Medulla oblongata (tissue), 1 donor: Measurements from ENCODE around the gene RASGRP3.
A peak's percentile ranks its signal among the peaks of the same experiment; 100 is the strongest.

ENCODE experiments used
- DNase-seq: peaks from one replicate; pipeline ENCODE4 v3.0.0-alpha.2; 2015; ENCODE audit errors: extremely low spot score

RASGRP3 gene

DNA sequence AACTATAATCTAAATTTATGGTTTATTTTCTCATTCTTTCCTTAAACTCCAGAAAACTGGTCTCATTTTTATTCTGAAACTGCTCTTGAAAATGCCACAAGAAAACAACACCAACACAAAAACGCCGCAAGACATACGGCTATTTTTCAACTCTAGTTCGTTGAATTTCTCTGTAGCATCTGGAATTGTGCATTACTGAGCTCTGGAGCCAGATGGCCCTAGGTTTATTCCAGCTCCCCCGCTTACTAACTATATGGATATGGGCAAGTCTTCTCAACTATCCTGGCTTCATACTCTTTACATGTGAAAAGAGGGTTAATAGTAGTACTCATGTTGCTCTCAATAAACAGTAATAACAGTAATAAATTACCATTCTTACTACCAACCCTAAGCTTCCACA lies 102.8 kb downstream of the RASGRP3 start:
- DNase-seq: no peak

DNA sequence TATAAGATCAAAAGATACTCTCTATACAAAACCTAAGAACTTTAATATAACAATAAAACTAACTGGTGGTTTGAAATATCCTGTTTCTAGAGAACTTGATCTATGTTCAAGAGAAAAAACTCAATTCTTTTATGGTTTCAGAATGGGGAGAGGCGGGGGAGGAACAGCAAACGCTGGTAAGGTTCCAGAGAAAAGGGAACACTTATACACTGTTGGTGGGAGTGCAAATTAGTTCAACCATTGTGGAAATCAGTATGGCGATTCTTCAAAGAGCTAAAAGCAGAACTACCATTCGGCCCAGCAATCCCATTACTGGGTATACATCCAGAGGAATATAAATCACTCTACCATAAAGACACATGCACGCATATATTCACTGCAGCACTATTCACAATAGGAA lies 105.4 kb downstream of the RASGRP3 start:
- no peak for DNase-seq

DNA sequence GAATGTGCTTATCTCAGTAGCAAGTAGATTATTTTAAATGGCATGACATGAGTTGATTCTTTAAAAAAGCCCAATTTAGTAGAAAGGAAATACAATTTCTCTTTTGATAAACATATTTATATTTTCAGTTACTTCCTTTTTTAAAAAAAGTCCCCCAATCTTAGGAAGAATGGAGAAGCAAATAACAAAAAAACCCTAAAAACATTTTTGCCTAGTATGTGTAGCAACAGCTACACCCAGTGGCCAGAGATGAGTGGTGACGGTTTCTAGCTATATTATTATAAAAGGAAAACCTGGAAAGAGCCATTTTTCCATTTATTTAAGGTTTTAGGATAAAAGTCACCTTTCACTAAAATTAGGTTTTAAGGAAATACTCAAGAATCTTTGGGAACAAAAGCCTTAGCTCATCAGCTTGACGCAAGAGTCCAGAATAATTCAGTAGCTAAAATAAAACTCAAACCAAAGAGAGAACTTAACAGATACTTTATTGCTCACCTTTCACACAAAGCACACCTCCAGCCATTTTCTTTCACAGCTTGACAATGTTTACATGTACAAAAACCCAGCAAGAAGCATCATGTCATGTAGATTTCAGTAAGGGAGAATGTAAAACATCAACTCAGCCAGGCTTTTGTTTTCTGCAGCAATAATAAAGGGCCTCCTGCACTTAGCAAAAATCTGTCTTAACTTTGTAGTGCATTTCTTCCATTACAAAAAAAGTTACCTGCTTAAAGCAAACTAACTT lies 106.9 kb downstream of the RASGRP3 start:
- peak; percentile 87 for DNase-seq

DNA sequence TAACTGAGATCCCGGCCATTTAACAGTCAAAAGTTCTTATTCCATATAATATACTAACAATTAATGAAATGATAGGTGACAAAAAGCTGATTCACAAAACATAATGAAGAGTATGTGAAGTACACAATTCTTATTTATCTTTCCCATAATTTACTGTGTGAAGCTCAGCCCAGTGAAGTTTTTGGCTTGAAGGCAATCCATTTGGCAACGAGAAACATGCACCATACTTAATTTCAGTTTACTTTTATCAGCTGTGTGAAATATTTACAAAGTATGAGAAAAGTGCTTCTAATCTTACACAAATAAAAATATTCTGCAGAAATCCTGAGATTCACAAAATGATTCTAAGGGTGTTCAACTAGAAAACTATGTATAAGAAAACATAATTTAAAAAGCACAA lies 110.3 kb downstream of the RASGRP3 start:
- DNase-seq: no peak

DNA sequence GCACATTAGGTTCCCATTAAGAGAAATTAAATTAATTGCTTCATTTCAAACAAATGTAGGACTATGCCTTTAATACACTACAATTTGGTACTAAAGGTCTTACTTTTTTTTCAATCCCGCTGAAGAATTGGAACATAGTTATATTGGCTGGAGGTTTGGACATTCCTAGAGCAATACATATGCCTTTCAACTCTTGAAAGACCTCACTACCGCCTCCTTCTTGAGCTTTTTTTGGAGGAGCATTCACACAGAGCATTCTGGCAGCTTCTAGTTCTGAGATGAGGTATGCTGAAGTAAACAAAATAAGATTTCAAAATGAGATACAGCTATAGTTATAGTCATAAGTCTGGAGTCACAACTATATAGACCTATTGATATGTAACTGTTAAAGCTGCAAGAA lies 111.8 kb downstream of the RASGRP3 start:
- DNase-seq: no peak

DNA sequence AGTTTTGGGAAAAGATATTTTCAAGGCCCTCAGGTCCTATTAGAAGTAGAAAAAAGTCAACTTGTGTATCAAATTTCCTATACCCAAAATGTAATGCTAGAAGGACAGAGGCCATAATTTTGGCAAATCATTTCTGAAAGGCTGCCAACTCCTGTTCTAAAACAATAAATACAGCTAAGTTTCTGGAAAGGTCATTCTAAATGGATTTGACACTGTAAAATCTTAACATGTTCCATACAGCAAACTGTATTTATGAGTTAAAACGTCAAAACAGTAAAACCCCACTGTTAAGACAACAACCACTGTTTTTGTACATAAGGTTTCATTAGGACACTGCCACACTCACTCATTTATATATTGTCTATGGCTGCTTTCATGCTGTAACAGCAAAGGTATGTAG lies 113.0 kb downstream of the RASGRP3 start:
- no peak for DNase-seq

DNA sequence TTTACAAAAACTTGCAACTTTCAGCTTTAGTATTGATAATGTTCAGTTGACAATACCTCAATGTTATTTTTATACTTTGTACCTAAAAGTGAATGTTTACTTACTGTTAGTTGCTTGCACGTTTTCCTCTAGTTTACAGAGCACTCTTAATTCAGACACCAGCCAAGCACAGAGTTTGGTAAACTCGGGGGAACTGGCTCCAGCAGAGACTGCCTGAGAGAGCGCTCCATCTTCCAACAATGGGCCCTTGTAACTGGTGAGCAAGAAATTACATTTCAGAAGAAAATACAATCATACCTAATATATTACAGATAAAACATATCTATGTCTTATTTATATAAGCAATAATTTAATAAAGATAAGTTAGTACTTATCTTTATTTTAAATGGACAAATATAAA lies 118.9 kb downstream of the RASGRP3 start:
- peak; percentile 70 for DNase-seq

DNA sequence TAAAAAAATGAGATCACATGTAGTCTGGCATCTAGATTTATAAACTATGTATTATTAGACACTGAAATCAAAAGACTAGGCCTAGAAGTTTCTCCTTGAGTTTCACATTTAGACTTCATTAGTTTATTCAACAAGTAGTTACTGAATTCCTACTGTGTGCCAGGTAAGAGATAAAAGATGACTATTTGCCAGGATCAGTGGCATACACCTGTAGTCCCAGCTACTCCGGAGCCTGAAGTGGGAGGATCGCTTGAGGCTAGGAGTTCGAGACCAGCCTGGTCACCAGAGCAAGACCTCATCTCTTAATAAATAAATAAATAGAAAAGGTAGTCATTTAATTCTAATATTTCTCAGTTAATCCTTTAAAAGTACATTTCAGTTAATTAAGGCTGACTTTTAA lies 120.6 kb downstream of the RASGRP3 start:
- no peak for DNase-seq

DNA sequence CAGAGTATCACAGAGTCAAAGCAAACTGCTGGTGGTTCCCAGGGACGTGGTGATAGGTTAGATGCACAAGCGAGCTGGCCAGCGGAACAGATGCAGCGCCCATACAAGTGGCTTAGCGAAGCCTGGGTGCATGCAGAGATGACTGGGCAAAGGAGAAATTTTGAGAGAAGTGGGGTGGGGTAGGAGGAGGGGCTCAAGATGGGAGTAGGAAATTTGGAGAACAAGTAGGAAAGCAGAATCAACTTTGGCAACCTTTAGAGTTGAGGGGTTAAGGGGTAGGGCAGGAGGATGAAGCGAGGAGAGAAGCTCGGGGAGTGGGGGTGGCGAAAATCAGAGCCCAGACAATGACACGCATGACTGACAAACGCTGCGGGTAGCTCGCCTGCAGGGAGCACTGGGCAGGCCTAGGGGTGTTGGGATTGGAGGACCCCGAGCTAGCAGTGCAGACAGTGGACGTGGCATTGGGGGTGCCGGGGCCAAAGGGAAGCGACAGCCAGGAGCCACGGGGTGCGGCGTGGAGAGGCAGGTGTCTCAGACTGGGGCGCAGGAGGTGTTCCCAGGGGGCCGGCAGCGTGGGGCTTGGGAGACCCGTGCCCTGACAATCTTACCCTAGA lies 122.2 kb downstream of the RASGRP3 start:
- DNase-seq: peak; percentile 45

DNA sequence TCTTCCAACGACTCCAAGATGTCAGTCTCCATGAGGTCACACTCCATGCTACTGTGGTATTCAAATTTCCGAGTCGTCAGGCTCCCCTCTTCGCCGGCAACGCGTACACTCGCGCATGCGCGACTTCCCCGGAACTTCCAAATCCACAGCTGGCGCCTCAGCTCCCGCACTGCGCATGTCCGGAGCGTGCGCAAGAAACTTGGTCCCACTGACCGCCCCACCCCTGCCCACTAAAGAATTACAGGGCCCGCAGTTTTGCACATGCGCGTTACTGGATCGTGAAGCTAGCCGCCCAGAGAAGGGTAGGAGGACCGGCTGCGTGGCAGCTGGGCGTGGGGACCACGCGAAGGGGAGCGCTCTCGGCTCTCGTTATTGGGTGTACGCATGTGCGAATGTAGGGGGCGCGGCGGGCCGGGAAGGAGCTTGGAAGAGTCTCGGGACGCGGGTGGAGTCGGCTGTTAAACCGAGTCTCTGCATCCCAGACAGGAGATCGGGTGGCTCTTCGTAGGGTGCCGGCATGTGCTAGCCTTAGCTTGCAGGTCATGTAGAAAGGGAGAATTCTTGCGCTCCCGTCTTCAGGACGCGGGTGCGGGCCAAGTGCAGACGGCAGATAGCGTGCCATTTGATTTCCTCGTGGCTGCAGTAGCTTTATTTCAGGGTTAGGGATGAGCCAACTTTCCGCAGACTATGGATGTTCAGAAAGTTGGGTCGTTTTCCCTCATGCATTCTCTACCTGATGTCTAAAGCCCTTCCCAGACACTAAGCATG lies 122.9 kb downstream of the RASGRP3 start, which contains the start of gene FAM98A:
TSS of gene FAM98A (minus strand) at position 125 of the 768 bp plus-strand sequence. CDS start at position 47, 78 bp downstream.
- peak; percentile 99 for DNase-seq

DNA sequence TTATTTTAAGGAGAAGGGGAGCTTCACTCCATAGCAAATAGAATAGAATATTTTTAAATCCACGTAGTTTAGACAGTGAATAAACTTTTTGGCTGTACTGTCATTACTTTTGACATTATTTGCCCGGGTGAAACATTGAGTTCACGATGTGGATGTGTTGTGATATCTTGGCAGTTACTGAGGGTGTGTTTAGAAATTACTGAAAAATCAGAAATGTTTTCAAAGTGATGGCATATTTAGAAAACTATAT lies 123.4 kb downstream of the RASGRP3 start:
- no peak for DNase-seq

DNA sequence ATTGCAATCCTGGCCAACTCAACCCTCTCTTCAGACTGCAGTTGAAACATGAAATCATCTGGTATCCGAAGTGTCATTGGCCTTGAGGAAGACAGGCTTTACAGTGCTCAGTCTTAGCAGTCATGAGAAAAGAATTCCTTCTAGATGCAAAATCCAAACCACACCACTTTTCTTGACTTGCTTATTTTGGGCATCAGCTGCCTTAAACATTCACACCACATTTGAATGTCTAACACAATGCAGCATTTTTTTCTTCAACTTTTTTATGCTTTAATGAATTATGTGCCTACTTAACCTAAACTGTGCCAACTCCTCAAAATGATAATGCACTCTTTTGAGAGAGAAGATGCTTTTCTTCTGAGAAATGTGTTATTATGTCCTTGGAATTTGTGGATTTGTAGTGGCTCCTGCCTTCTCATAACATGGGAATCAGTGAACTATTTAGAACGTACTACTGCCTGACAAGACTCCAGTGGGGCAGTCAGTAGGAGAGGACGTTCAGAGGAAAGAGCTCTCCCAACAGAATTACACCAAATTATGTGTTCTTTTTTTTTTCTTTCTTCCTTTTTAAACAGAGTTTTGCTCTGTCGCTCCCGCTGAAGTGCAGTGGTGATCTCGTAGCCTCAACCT lies 125.9 kb downstream of the RASGRP3 start:
- DNase-seq: no peak

DNA sequence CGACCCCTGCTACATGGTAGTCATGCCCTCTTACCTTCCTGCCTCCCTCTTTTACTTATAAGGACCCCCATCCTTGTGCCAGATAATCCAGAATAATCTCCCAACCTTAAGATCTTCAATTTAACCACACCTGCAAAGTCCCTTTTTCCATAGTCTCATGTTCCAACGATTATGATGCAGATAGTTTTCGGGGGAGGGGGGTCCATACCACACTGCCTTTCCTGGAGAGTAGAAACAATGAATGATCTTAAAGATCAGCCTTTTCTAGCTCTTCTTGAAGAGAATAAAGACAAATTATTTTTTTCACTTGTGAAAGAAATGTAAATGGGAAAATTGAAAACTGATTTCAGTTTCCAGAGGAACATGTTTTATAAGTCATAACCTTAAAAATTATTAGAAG lies 127.0 kb downstream of the RASGRP3 start:
- no peak for DNase-seq

DNA sequence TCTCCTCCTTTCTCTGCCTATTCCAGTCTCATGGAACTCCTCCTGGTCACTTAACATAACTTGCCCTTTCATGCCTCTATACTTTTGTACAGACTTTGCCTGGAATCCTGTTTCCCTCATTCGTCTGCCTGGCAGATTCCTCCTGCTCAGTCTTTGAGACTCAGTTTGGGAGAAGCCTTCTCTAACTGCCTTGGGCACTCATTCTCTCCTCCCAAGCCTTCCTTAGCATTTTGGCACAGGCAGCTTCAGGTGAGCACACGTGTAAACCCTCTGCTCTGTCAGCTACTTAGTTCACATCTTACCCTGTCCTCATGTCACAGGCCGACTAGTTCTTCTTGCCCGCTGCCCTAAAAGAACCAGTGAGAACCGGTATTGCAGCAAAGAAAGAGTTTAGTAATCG lies 128.6 kb downstream of the RASGRP3 start:
- DNase-seq: no peak

DNA sequence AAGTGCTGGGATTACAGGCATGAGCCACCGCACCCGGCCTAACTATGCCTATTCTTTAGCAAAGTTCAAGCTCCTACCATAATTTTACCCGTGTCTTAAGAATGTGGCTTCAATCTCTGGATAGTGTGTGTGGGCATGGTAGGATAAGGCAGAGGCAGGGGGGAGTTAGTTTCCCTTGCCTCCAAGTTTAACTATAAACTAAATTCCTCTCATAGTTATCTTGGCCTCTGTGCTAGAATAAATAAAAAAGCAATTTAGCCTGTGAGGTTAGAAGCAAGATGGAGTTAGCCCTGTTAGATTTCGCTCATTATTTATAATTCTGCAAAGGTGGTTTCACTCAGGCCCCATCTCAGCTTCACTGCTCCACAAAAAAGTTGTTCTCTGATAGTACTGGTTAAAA lies 129.7 kb downstream of the RASGRP3 start:
- no peak for DNase-seq

DNA sequence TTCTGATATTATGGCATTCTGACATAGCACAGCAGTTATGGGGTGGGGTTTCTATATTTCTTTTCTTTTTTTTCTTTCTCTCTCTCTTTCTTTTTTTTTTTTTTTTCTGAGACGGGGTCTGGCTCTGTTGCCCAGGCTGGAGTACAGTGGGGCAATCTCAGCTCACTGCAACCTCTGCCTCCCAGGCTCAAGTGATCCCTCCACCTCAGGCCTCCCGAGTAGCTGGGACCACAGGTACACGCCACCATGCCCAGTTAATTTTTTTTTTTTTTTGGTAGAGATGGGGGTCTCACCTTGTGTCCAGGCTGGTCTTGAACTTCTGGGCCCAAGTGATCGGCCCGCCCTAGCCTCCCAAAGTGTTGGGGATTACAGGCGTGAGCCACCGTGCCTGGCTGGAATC lies 130.2 kb downstream of the RASGRP3 start:
- DNase-seq: no peak

DNA sequence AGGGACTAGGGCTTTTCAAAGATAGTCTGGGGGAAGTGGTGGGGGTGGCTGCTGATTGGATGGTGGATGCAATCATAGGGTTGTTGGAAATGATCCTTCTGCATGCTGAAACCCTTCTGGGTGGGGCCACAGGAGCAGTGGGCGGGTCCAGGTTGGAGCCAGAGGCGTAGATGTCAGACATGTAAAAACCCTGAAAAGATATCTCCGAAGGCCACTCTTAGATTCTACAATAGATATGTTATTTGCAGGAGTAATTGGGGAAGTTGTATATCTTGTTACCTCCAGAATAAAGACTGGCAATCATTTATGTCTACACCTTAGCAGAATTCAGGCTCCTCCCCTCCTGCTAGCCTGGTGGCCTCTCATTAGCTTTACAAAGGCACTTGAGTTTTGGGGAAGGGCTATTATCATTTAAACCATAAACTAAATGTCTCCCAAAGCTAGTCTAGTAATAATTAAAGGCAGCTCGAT lies 130.8 kb downstream of the RASGRP3 start:
- no peak for DNase-seq

DNA sequence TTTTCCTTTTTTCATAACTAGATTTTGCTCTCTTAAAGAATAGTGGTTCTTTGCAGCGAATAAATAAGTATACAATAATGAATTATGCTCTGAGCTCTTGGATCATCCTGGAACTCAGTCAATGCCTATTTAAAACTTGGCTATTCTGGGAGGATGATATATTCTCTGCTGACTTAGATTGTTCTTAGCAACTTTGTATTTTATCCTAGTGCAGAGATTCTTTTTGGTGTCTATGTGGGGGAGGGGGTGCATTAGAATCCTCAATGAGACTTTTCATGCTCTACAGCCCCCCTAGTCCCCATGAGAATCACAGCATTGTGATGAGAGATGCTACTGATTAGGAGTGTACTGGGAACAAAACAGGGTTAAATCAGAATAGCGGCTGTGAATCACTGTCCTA lies 131.5 kb downstream of the RASGRP3 start:
- DNase-seq: no peak

DNA sequence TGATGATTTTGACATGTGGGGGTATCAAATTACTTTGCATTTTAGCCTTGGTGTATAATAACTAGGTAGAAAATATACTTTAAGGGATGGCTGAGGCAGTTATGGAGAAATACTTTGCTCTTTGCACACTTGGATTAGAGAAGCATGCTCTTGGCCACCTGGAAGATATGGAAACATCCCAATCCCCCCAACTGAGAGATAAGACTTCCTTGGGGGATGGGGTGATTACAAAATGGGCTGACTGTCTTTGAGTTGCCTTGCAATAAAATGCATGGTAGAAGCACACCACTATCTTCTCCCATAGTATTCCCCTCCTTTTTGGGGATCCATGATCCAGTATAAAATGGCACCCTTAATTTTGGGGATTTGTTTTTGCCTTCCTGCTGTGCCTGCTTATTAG lies 137.7 kb downstream of the RASGRP3 start:
- no peak for DNase-seq
